Right cardiac atrium (tissue), 5 donors: ENCODE data around the gene PPP1R14D. TPM values are rescaled to one million over a fixed set of nuclear protein-coding genes. Genes with fewer than 3 reads are reported as not detected.

ENCODE experiments used
- ATAC-seq, 2 donors: fragments of 200-7000 bp; cut with Tn5 transposase; one replicate each; pipeline versions ENCODE4 v1.8.0 to v1.9.1; 2020; ENCODE audit warnings: moderate library complexity in 2 of 2, mild to moderate bottlenecking in 1 of 2
- DNase-seq, 3 donors: peaks; one replicate each; pipeline ENCODE4 v3.0.0-alpha.2; 2020
- H3K27ac ChIP-seq: one replicate; pipeline ENCODE4 v1.5.1; 2013; ENCODE audit warnings: mild to moderate bottlenecking, low read length, control low read depth, moderate library complexity
- H3K27me3 ChIP-seq: one replicate; pipeline ENCODE4 v1.6.1; 2013; ENCODE audit not compliant: control insufficient read depth, insufficient read depth
- H3K4me1 ChIP-seq: one replicate; pipeline ENCODE4 v1.6.1; 2013; ENCODE audit warnings: low read length; ENCODE audit not compliant: control insufficient read depth, insufficient read depth
- H3K4me3 ChIP-seq: one replicate; pipeline ENCODE4 v1.5.1; 2013; ENCODE audit warnings: low read length, control low read depth
- H3K9me3 ChIP-seq: one replicate; pipeline ENCODE4 v1.6.1; 2013; ENCODE audit warnings: low read length; ENCODE audit not compliant: control insufficient read depth
- whole genome bisulfite sequencing: extraction: QIAGEN DNeasy Blood & Tissue Kit; methylation state at CpG from one replicate; pipeline ENCODE4 v1.1.7; 2013; 5-methylcytosine and 5-hydroxymethylcytosine counted together
- intact Hi-C, 4 donors: fragments of 100-400 bp; cut with DNase I; formaldehyde crosslinking; loops; one replicate each; pipeline versions ENCODE4 v1.11.0 to v1.14.0; 2022 to 2023
- polyA plus RNA-seq: library from polyadenylated mRNA; stranded (reverse); fragments of 200-250 nt; gene quantifications from one replicate; pipeline ENCODE4 v1.2.3, GENCODE V29; 2013
- total RNA-seq, 4 donors: library from RNA; stranded (reverse); fragmentation: NEBNext Ultra II Directional; extraction: Animal tissue kit (Norgen Biotek cat#: 25700); gene quantifications; one replicate each; pipeline ENCODE4 v1.2.1, GENCODE V29; 2021
- donor health status: healthy with polysubstance abuse.
- donor health status: DM: no; HTN: yes; CAD: no.
- donor health status: DM: no; HTN: no; CAD: no.
- donor health status: DM: no; HTN: yes; CAD: no; lungs with severe emphysema.
- donor health status: DM: yes; HTN: yes; CAD: no.

Gene PPP1R14D
- total and polyA plus RNA-seq, 5 donors = not detected

- no peaks in the 10 kb centered on the region for H3K4me1 ChIP-seq
- no peak for ATAC-seq
- H3K27ac ChIP-seq = no peak overlapping the region
- H3K27me3 ChIP-seq = no peaks in the 10 kb centered on the region
- intact Hi-C loops = no loop called here
- no peak for DNase-seq
- no peaks in the 10 kb centered on the region for H3K9me3 ChIP-seq
- WGBS = 94% methylated on average over 14 of the region's 14 CpGs
- H3K4me3 ChIP-seq = no peak overlapping the region
These were observed 52.6 kb downstream of the PPP1R14D start for GRCh38 chr15:40775740-40776536.

- peaks cover under 1% of the 10 kb centered on the region for H3K4me1 ChIP-seq
- H3K27ac ChIP-seq = no peak overlapping the region
- no peak overlapping the region for H3K4me3 ChIP-seq
- WGBS = 94% methylated on average over 10 of the region's 10 CpGs
- no peak for ATAC-seq
- no peaks in the 10 kb centered on the region for H3K27me3 ChIP-seq
- DNase-seq = no peak
- intact Hi-C loops = no loop called here
- no peaks in the 10 kb centered on the region for H3K9me3 ChIP-seq
These were observed 53.5 kb downstream of the PPP1R14D start for GRCh38 chr15:40775007-40775406.

GRCh38 chr15:40773902-40774301 lies 54.6 kb downstream of the PPP1R14D start:
- Histone ChIP-seq H3K9me3 (no peaks in the 10 kb centered on the region), H3K27me3 (no peaks in the 10 kb centered on the region), H3K4me1 (peaks cover 3% of the 10 kb centered on the region), H3K4me3 (no peak overlapping the region), H3K27ac (no peak overlapping the region)
- ATAC-seq = no peak
- intact Hi-C loops = no loop called here
- WGBS = 93% methylated on average over 6 of the region's 6 CpGs
- no peak for DNase-seq

- peaks cover 3% of the 10 kb centered on the region for H3K4me1 ChIP-seq
- ATAC-seq (no peak), DNase-seq (no peak)
- intact Hi-C loops = no loop called here
- no peak overlapping the region for H3K4me3 ChIP-seq
- 90% methylated on average over 8 of the region's 8 CpGs for WGBS
- no peaks in the 10 kb centered on the region for H3K9me3 ChIP-seq
- H3K27me3 ChIP-seq = no peaks in the 10 kb centered on the region
- no peak overlapping the region for H3K27ac ChIP-seq
These were observed 55.0 kb downstream of the PPP1R14D start for GRCh38 chr15:40773496-40773895.

- no peaks in the 10 kb centered on the region for H3K27me3 ChIP-seq
- H3K4me3 ChIP-seq = no peak overlapping the region
- H3K27ac ChIP-seq = no peak overlapping the region
- ATAC-seq = no peak
- no peaks in the 10 kb centered on the region for H3K9me3 ChIP-seq
- intact Hi-C loops = no loop called here
- WGBS = 91% methylated on average over 13 of the region's 13 CpGs
- H3K4me1 ChIP-seq = peaks cover 3% of the 10 kb centered on the region
- DNase-seq = peak in 1 of 3 donors; percentile 45
These were observed 56.5 kb downstream of the PPP1R14D start for GRCh38 chr15:40772014-40772413.

GRCh38 chr15:40771242-40771641 lies 57.3 kb downstream of the PPP1R14D start:
- Histone ChIP-seq H3K27me3 (no peaks in the 10 kb centered on the region), H3K27ac (no peak overlapping the region), H3K9me3 (no peaks in the 10 kb centered on the region), H3K4me3 (no peak overlapping the region), H3K4me1 (peaks cover 3% of the 10 kb centered on the region)
- DNase-seq (no peak), ATAC-seq (no peak)
- WGBS = 94% methylated on average over 5 of the region's 5 CpGs
- intact Hi-C loops = no loop called here

GRCh38 chr15:40770147-40770721 lies 58.3 kb downstream of the PPP1R14D start:
- Histone ChIP-seq H3K9me3 (no peaks in the 10 kb centered on the region), H3K27me3 (no peaks in the 10 kb centered on the region), H3K4me3 (no peak overlapping the region), H3K4me1 (peaks cover 3% of the 10 kb centered on the region), H3K27ac (no peak overlapping the region)
- ATAC-seq (peak in 1 of 2 donors; percentile 26), DNase-seq (no peak)
- 83% methylated on average over 17 of the region's 17 CpGs for WGBS
- intact Hi-C loops = no loop called here

GRCh38 chr15:40769274-40770146 lies 59.0 kb downstream of the PPP1R14D start, which contains the start of gene C15orf62:
Gene C15orf62, plus strand, starts transcription at chr15:40769980. Its CDS starts 516 bp downstream, at chr15:40770496.
- ATAC-seq (peak; percentile 2 to 34), DNase-seq (peak; percentile 45 to 73 (median 73))
- H3K27ac ChIP-seq = no peak within 1 kb of the TSS
- no peak within 1 kb of the TSS for H3K4me3 ChIP-seq
- no peaks in the 10 kb centered on the region for H3K27me3 ChIP-seq
- H3K9me3 ChIP-seq = no peaks in the 10 kb centered on the region
- WGBS = 62% methylated on average over 28 of the region's 28 CpGs
- H3K4me1 ChIP-seq = peaks cover 3% of the 10 kb centered on the region
- intact Hi-C loops = no loop called here

GRCh38 chr15:40768521-40769273 lies 59.8 kb downstream of the PPP1R14D start:
- DNase-seq = peak in 1 of 3 donors; percentile 35
- H3K9me3 ChIP-seq = no peaks in the 10 kb centered on the region
- peak; percentile 1 to 57 for ATAC-seq
- 70% methylated on average over 21 of the region's 21 CpGs for WGBS
- intact Hi-C loops = no loop called here
- H3K4me3 ChIP-seq = no peak overlapping the region
- H3K27ac ChIP-seq = no peak overlapping the region
- H3K27me3 ChIP-seq = no peaks in the 10 kb centered on the region
- peaks cover 3% of the 10 kb centered on the region for H3K4me1 ChIP-seq

- 89% methylated on average over 29 of the region's 29 CpGs for WGBS
- H3K27ac ChIP-seq = no peak overlapping the region
- peaks cover 3% of the 10 kb centered on the region for H3K4me1 ChIP-seq
- no peaks in the 10 kb centered on the region for H3K9me3 ChIP-seq
- H3K4me3 ChIP-seq = no peak overlapping the region
- H3K27me3 ChIP-seq = no peaks in the 10 kb centered on the region
- DNase-seq = no peak
- ATAC-seq = no peak
- intact Hi-C loops = no loop called here
These were observed 60.5 kb downstream of the PPP1R14D start for GRCh38 chr15:40767838-40768500.
